T-cell (primary cell): ENCODE data around the gene KCNG2. TPM values are rescaled to one million over a fixed set of nuclear protein-coding genes. Genes with fewer than 3 reads are reported as not detected.

Source experiments
- ATAC-seq, 4 experiments: fragments of 200-7000 bp in 3 of 4; fragments of 150-1000 bp in 1 of 4; cut with Tn5 transposase; replicated peaks in 1 of 4; 1 replicate in 3 of 4; 2 replicates in 1 of 4; pipeline ENCODE4 v1.10.0; 2021; ENCODE audit warnings: moderate library complexity in 3 of 4, mild to moderate bottlenecking in 2 of 4, moderate number of reproducible peaks in 1 of 4
- CTCF ChIA-PET, 2 donors: fragments of 300-600 bp; sonication (Branson Sonifier 250); formaldehyde crosslinking; loops; one replicate each; lab custom pipeline; 2022; ENCODE audit warnings: antibody characterized with exemption in 2 of 2; lab: Charles Lee
- POLR2A ChIA-PET, 2 donors: fragments of 300-600 bp; sonication (Branson Sonifier 250); formaldehyde crosslinking; loops; one replicate each; lab custom pipeline; 2022; ENCODE audit warnings: antibody characterized with exemption in 2 of 2; lab: Charles Lee
- DNase-seq, 35 experiments: peaks; one replicate each; pipeline versions ENCODE4 v3.0.0 to v3.0.0-alpha.2; 2013 to 2023
- H3K27ac ChIP-seq: one replicate; pipeline ENCODE4 v1.5.1; 2013; ENCODE audit warnings: low read length
- H3K27me3 ChIP-seq, 2 experiments: replicated peaks in 1 of 2; 1 replicate in 1 of 2; 2 replicates in 1 of 2; pipeline versions ENCODE4 v1.6.1 to v1.7.0; 2013; ENCODE audit warnings: low read length in 1 of 2, mixed read lengths in 1 of 2; ENCODE audit not compliant: control insufficient read depth in 2 of 2, insufficient read depth in 2 of 2; ENCODE audit errors: extremely low read depth in 1 of 2
- H3K36me3 ChIP-seq, 2 donors: 1 replicate in 1 of 2; 2 replicates in 1 of 2; pipeline versions ENCODE4 v1.6.1 to v1.7.0; 2013; ENCODE audit warnings: low read length in 1 of 2; ENCODE audit not compliant: control insufficient read depth in 2 of 2, insufficient read depth in 1 of 2; ENCODE audit errors: extremely low read depth in 1 of 2
- H3K4me1 ChIP-seq, 2 experiments: 1 replicate in 1 of 2; 2 replicates in 1 of 2; pipeline versions ENCODE4 v1.6.1 to v1.7.0; 2013; ENCODE audit warnings: low read length in 2 of 2, mixed read lengths in 1 of 2; ENCODE audit not compliant: insufficient read depth in 2 of 2, control insufficient read depth in 1 of 2; ENCODE audit errors: extremely low read depth in 1 of 2
- H3K4me3 ChIP-seq, 2 donors: 1 replicate in 1 of 2; 2 replicates in 1 of 2; pipeline versions ENCODE4 v1.5.1 to v1.7.0; 2013; ENCODE audit warnings: mild to moderate bottlenecking in 2 of 2, low read length in 1 of 2, moderate library complexity in 1 of 2; ENCODE audit not compliant: control insufficient read depth in 1 of 2; ENCODE audit errors: extremely low read depth in 1 of 2
- H3K9me3 ChIP-seq: 2 replicates; pipeline ENCODE4 v1.7.0; 2013
- H3K27ac Mint-ChIP-seq, 2 donors: one replicate each; pipeline ENCODE4 v1.8.0; 2020 to 2021; ENCODE audit warnings: mild to moderate bottlenecking in 2 of 2, mixed read lengths in 2 of 2
- H3K27me3 Mint-ChIP-seq, 2 donors: one replicate each; pipeline ENCODE4 v1.8.0; 2021 to 2022; ENCODE audit warnings: mixed read lengths in 2 of 2
- H3K36me3 Mint-ChIP-seq: one replicate; pipeline ENCODE4 v1.8.0; 2021; ENCODE audit warnings: mixed read lengths
- H3K4me1 Mint-ChIP-seq, 3 donors: one replicate each; pipeline ENCODE4 v1.8.0; 2020 to 2022; ENCODE audit warnings: mixed read lengths in 3 of 3, mild to moderate bottlenecking in 1 of 3
- H3K4me3 Mint-ChIP-seq, 3 donors: one replicate each; pipeline ENCODE4 v1.8.0; 2020 to 2022; ENCODE audit warnings: mild to moderate bottlenecking in 3 of 3, mixed read lengths in 3 of 3, moderate library complexity in 3 of 3
- H3K9me3 Mint-ChIP-seq, 3 donors: one replicate each; pipeline ENCODE4 v1.8.0; 2020 to 2022; ENCODE audit warnings: mixed read lengths in 3 of 3
- WGBS: methylation state at CpG from one replicate; pipeline ENCODE4 v1.1.5; 2013; ENCODE audit warnings: missing lambda C conversion rate; ENCODE audit not compliant: insufficient coverage; 5-methylcytosine and 5-hydroxymethylcytosine counted together
- total RNA-seq, 35 experiments: library from RNA in 6 of 35; stranded (reverse) in 6 of 35; fragments of 120-200 nt in 1 of 35; gene quantifications; one replicate each; pipeline versions ENCODE4 v1.2.1 to v1.2.4 and lab custom pipeline; 2013 to 2026

Gene KCNG2
- total RNA-seq, 5 donors from 2014 or later (not counting 1 experiment from before 2014, with no cell fraction given) = not detected

- peak overlapping the region in 1 of 3 donors; percentile 48 for H3K4me3 Mint-ChIP-seq
- WGBS = 1% methylated on average over 64 of the region's 78 CpGs
- ChIA-PET POLR2A (no interaction called here), CTCF (no interaction called here)
- DNase-seq (no peak), ATAC-seq (no peak)
- no peaks in the 10 kb centered on the region for H3K36me3 Mint-ChIP-seq
- H3K4me1 Mint-ChIP-seq = peaks cover 16 to 21% (median 18%) of the 10 kb centered on the region in 3 donors
- Histone ChIP-seq H3K4me1 (peaks cover 2 to 8% of the 10 kb centered on the region in 2 experiments), H3K27ac (no peak overlapping the region), H3K27me3 (peaks cover 0 to 49% of the 10 kb centered on the region in 2 experiments), H3K4me3 (peak overlapping the region in 1 of 2 donors; percentile 48), H3K36me3 (no peaks in the 10 kb centered on the region), H3K9me3 (no peaks in the 10 kb centered on the region)
- peaks cover 38 to 59% of the 10 kb centered on the region in 2 donors for H3K27me3 Mint-ChIP-seq
- H3K27ac Mint-ChIP-seq = no peak overlapping the region
- no peaks in the 10 kb centered on the region for H3K9me3 Mint-ChIP-seq
Observed at GRCh38 chr18:79798346-79798998, 734 bp downstream of the KCNG2 start.

GRCh38 chr18:79798999-79799370 lies 1.2 kb downstream of the KCNG2 start:
- ChIA-PET POLR2A (no interaction called here), CTCF (no interaction called here)
- Mint-ChIP-seq H3K27me3 (peaks cover 38 to 57% of the 10 kb centered on the region in 2 donors), H3K36me3 (no peaks in the 10 kb centered on the region), H3K4me1 (peaks cover 16 to 21% (median 18%) of the 10 kb centered on the region in 3 donors), H3K4me3 (peak overlapping the region in 1 of 3 donors; percentile 48), H3K27ac (no peak overlapping the region), H3K9me3 (no peaks in the 10 kb centered on the region)
- DNase-seq (no peak), ATAC-seq (no peak)
- Histone ChIP-seq H3K27me3 (peaks cover 0 to 50% of the 10 kb centered on the region in 2 experiments), H3K9me3 (no peaks in the 10 kb centered on the region), H3K27ac (no peak overlapping the region), H3K4me3 (no peak overlapping the region), H3K4me1 (peaks cover 2 to 8% of the 10 kb centered on the region in 2 experiments), H3K36me3 (no peaks in the 10 kb centered on the region)
- 0% methylated on average over 3 of the region's 14 CpGs for WGBS

- Mint-ChIP-seq H3K4me3 (peak overlapping the region in 1 of 3 donors; percentile 48), H3K27ac (peak overlapping the region in 1 of 2 donors; percentile 28), H3K36me3 (no peaks in the 10 kb centered on the region), H3K9me3 (no peaks in the 10 kb centered on the region), H3K4me1 (peaks cover 18 to 21% (median 20%) of the 10 kb centered on the region in 3 donors), H3K27me3 (peaks cover 33 to 50% of the 10 kb centered on the region in 2 donors)
- Histone ChIP-seq H3K9me3 (no peaks in the 10 kb centered on the region), H3K27me3 (peaks cover 0 to 50% of the 10 kb centered on the region in 2 experiments), H3K27ac (no peak overlapping the region), H3K4me3 (no peak overlapping the region), H3K4me1 (peaks cover 2 to 10% of the 10 kb centered on the region in 2 experiments), H3K36me3 (no peaks in the 10 kb centered on the region)
- ChIA-PET POLR2A (no interaction called here), CTCF (no interaction called here)
- 31% methylated on average over 30 of the region's 30 CpGs for WGBS
- DNase-seq = no peak
- ATAC-seq = no peak
Observed at GRCh38 chr18:79799619-79800370, 2.1 kb downstream of the KCNG2 start.

- ATAC-seq (no peak), DNase-seq (no peak)
- H3K9me3 ChIP-seq = no peaks in the 10 kb centered on the region
- WGBS = 96% methylated on average over 31 of the region's 39 CpGs
- peaks cover 0 to 47% of the 10 kb centered on the region in 2 experiments for H3K27me3 ChIP-seq
- H3K4me1 Mint-ChIP-seq = peaks cover 23 to 28% (median 25%) of the 10 kb centered on the region in 3 donors
- peaks cover 2 to 15% of the 10 kb centered on the region in 2 experiments for H3K4me1 ChIP-seq
- peak overlapping the region in 1 of 3 donors; percentile 48 for H3K4me3 Mint-ChIP-seq
- H3K27me3 Mint-ChIP-seq = peaks cover 28 to 43% of the 10 kb centered on the region in 2 donors
- no peaks in the 10 kb centered on the region for H3K36me3 ChIP-seq
- ChIA-PET POLR2A (no interaction called here), CTCF (no interaction called here)
- H3K27ac Mint-ChIP-seq = no peak overlapping the region
- H3K9me3 Mint-ChIP-seq = no peaks in the 10 kb centered on the region
- no peak overlapping the region for H3K4me3 ChIP-seq
- no peak overlapping the region for H3K27ac ChIP-seq
- H3K36me3 Mint-ChIP-seq = no peaks in the 10 kb centered on the region
Observed at GRCh38 chr18:79800371-79801180, 2.8 kb downstream of the KCNG2 start.

GRCh38 chr18:79801217-79801616 lies 3.5 kb downstream of the KCNG2 start:
- Mint-ChIP-seq H3K4me3 (no peak overlapping the region), H3K27me3 (peaks cover 24 to 40% of the 10 kb centered on the region in 2 donors), H3K27ac (no peak overlapping the region), H3K36me3 (no peaks in the 10 kb centered on the region), H3K9me3 (no peaks in the 10 kb centered on the region), H3K4me1 (peaks cover 24 to 30% (median 27%) of the 10 kb centered on the region in 3 donors)
- Histone ChIP-seq H3K9me3 (no peaks in the 10 kb centered on the region), H3K36me3 (no peaks in the 10 kb centered on the region), H3K4me3 (no peak overlapping the region), H3K27me3 (peaks cover 0 to 47% of the 10 kb centered on the region in 2 experiments), H3K4me1 (peaks cover 2 to 18% of the 10 kb centered on the region in 2 experiments), H3K27ac (no peak overlapping the region)
- no peak for ATAC-seq
- no peak for DNase-seq
- ChIA-PET CTCF (no interaction called here), POLR2A (no interaction called here)
- 87% methylated on average over 9 of the region's 13 CpGs for WGBS

GRCh38 chr18:79801641-79802040 lies 3.9 kb downstream of the KCNG2 start:
- DNase-seq = no peak
- Histone ChIP-seq H3K36me3 (no peaks in the 10 kb centered on the region), H3K4me1 (peaks cover 2 to 18% of the 10 kb centered on the region in 2 experiments), H3K27ac (no peak overlapping the region), H3K4me3 (no peak overlapping the region), H3K9me3 (no peaks in the 10 kb centered on the region), H3K27me3 (peaks cover 0 to 43% of the 10 kb centered on the region in 2 experiments)
- ATAC-seq = no peak
- WGBS = 90% methylated on average over 2 of the region's 9 CpGs
- Mint-ChIP-seq H3K27me3 (peaks cover 20 to 35% of the 10 kb centered on the region in 2 donors), H3K36me3 (no peaks in the 10 kb centered on the region), H3K9me3 (no peaks in the 10 kb centered on the region), H3K4me3 (no peak overlapping the region), H3K4me1 (peaks cover 21 to 30% (median 27%) of the 10 kb centered on the region in 3 donors), H3K27ac (no peak overlapping the region)
- ChIA-PET CTCF (no interaction called here), POLR2A (no interaction called here)
